Tibial nerve (tissue), 4 donors: ENCODE data around the gene STARD10. TPM values are rescaled to one million over a fixed set of nuclear protein-coding genes. Genes with fewer than 3 reads are reported as not detected.

Experiments
- DNase-seq, 2 donors: peaks; one replicate each; pipeline ENCODE4 v3.0.0-alpha.2; 2019; ENCODE audit warnings: low spot score in 2 of 2
- H3K27ac ChIP-seq, 4 donors: fragments of 200-600 bp; sonication (generic) in 3 of 4; one replicate each; pipeline ENCODE4 v1.5.1; 2017 to 2019; ENCODE audit warnings: mild to moderate bottlenecking in 1 of 4
- H3K27me3 ChIP-seq, 2 donors: fragments of 200-600 bp; sonication (generic) in 1 of 2; one replicate each; pipeline versions ENCODE4 v1.5.1 to v1.6.0; 2017 to 2019
- H3K36me3 ChIP-seq, 3 donors: fragments of 200-600 bp; sonication (generic); one replicate each; pipeline ENCODE4 v1.5.1; 2018 to 2019
- H3K4me1 ChIP-seq, 4 donors: fragments of 200-600 bp; sonication (generic) in 3 of 4; one replicate each; pipeline ENCODE4 v1.5.1; 2017 to 2019
- H3K4me3 ChIP-seq, 4 donors: fragments of 200-600 bp; sonication (generic) in 3 of 4; one replicate each; pipeline ENCODE4 v1.5.1; 2017 to 2019; ENCODE audit warnings: mild to moderate bottlenecking in 1 of 4, moderate library complexity in 1 of 4
- H3K9me3 ChIP-seq, 4 donors: fragments of 200-600 bp; sonication (generic) in 3 of 4; one replicate each; pipeline ENCODE4 v1.5.1; 2017 to 2019
- EP300 ChIP-seq, 2 donors: sonication (generic); formaldehyde crosslinking; IDR thresholded peaks; one replicate each; pipeline ENCODE4 v1.6.1; 2017; ENCODE audit warnings: antibody characterized with exemption in 2 of 2, mild to moderate bottlenecking in 1 of 2
- POLR2A ChIP-seq, 2 donors: fragments of 450-650 bp; IDR thresholded peaks; one replicate each; pipeline ENCODE4 v1.6.1; 2017; ENCODE audit warnings: antibody characterized with exemption in 2 of 2, mild to moderate bottlenecking in 2 of 2, moderate library complexity in 2 of 2
- WGBS, 2 donors: methylation state at CpG; one replicate each; pipeline ENCODE4 v1.1.5; 2018; 5-methylcytosine and 5-hydroxymethylcytosine counted together
- total RNA-seq, 4 donors: library from RNA; depleted of rRNA; stranded (reverse); fragments of >200 nt; gene quantifications; one replicate each; pipeline ENCODE4 v1.1.0, GENCODE V29; 2016
- TF ChIP-seq, protein P1 (sequence below), 5 experiments: fragments of 200-600 bp in 3 of 5; fragments of 450-650 bp in 2 of 5; sonication (generic) in 3 of 5; IDR thresholded peaks; one replicate each; pipeline ENCODE4 v1.5.1; 2016 to 2019; ENCODE audit warnings: antibody characterized with exemption in 5 of 5, mild to moderate bottlenecking in 3 of 5, moderate library complexity in 2 of 5

The STARD10 gene
- total RNA-seq, 4 donors from 2014 or later, result 19.4 to 31.5 (median 23.7) TPM

DNA sequence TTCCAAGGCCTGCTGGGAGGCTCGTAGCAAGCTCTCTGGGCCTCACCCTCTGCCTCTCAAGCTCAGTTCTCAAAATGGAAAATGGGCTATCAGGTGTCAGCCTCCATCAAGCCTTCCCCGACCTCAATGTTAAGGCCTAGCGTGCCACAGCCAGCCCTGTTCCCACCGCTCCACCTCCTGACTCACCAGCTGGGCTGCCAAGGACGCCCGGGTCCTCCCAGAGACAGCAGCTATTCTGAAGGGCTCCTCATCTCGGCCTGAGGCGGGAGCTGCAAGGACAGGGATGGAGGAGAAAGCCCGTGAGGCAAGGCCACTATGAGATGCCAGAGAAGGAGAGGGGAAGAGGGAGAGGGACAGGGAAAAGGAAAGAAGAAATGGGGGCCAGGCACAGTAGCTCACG is 61.5 kb downstream of the STARD10 start:
- peak overlapping the region in 2 of 4 donors; percentile 20 to 45 for H3K27ac ChIP-seq
- TF ChIP-seq, protein P1, sequence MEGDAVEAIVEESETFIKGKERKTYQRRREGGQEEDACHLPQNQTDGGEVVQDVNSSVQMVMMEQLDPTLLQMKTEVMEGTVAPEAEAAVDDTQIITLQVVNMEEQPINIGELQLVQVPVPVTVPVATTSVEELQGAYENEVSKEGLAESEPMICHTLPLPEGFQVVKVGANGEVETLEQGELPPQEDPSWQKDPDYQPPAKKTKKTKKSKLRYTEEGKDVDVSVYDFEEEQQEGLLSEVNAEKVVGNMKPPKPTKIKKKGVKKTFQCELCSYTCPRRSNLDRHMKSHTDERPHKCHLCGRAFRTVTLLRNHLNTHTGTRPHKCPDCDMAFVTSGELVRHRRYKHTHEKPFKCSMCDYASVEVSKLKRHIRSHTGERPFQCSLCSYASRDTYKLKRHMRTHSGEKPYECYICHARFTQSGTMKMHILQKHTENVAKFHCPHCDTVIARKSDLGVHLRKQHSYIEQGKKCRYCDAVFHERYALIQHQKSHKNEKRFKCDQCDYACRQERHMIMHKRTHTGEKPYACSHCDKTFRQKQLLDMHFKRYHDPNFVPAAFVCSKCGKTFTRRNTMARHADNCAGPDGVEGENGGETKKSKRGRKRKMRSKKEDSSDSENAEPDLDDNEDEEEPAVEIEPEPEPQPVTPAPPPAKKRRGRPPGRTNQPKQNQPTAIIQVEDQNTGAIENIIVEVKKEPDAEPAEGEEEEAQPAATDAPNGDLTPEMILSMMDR (IDR thresholded peaks at IDR 0.05), result no peak
- TF ChIP-seq EP300 (IDR thresholded peaks at IDR 0.05) (no peak), POLR2A (IDR thresholded peaks at IDR 0.05) (no peak)
- H3K27me3 ChIP-seq, result no peaks in the 10 kb centered on the region
- DNase-seq, result no peak
- peaks cover 0 to 8% (median 0%) of the 10 kb centered on the region in 3 donors for H3K36me3 ChIP-seq
- peaks cover 0 to 23% (median 15%) of the 10 kb centered on the region in 4 donors for H3K4me1 ChIP-seq
- H3K4me3 ChIP-seq, result no peak overlapping the region
- no peaks in the 10 kb centered on the region for H3K9me3 ChIP-seq
- 74 to 88% methylated on average over 10 of the region's 10 CpGs for WGBS, 2 donors

DNA sequence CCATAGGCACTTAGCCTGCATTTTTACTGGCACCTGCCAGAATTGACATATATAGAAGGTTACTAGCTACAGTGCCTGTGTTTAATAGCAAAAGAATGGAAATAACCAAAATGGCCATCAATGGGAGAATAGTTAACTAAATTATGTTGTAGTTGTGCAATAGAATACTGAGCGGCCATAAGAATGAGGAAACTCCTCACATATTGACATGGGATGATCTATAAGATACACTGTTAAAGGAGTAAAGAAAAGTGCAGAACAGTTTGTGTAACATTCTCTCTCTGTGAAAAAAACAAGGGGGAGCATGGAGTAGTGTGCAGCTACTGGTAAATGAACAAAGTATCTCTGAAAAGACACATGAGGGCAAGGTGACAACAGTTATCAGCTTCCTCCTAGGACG is 63.1 kb downstream of the STARD10 start:
- H3K4me3 ChIP-seq, result no peak overlapping the region
- H3K36me3 ChIP-seq, result peaks cover 0 to 22% (median 0%) of the 10 kb centered on the region in 3 donors
- H3K9me3 ChIP-seq, result no peaks in the 10 kb centered on the region
- 67 to 71% methylated on average over 2 of the region's 2 CpGs for WGBS, 2 donors
- no peak overlapping the region for H3K27ac ChIP-seq
- TF ChIP-seq, protein P1 (IDR thresholded peaks at IDR 0.05), result no peak
- no peak for TF ChIP-seq POLR2A (IDR thresholded peaks at IDR 0.05)
- no peak for TF ChIP-seq EP300 (IDR thresholded peaks at IDR 0.05)
- DNase-seq, result no peak
- H3K4me1 ChIP-seq, result peaks cover 0 to 19% (median 8%) of the 10 kb centered on the region in 4 donors
- no peaks in the 10 kb centered on the region for H3K27me3 ChIP-seq

DNA sequence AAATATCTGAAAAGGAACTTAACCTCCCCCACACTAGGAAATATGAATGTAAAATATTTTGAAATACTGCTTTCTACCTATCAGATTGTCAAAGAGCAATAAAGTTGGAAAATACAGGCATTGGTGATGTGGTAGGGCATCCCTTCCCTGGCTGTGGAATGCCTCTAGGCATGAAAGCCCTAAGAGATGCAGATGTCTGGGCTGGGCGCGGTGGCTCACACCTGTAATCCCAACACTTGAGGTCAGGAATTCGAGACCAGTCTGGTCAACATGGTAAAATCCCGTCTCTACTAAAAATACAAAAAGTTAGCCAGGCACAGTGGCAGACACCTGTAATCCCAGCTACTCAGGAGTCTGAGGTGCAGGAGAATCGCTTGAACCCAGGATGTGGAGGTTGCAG is 63.6 kb downstream of the STARD10 start:
- WGBS, 2 donors, result 73 to 84% methylated on average over 5 of the region's 5 CpGs
- peaks cover 0 to 22% (median 11%) of the 10 kb centered on the region in 4 donors for H3K4me1 ChIP-seq
- no peaks in the 10 kb centered on the region for H3K27me3 ChIP-seq
- no peak for DNase-seq
- H3K4me3 ChIP-seq, result no peak overlapping the region
- H3K36me3 ChIP-seq, result peaks cover 0 to 23% (median 0%) of the 10 kb centered on the region in 3 donors
- no peaks in the 10 kb centered on the region for H3K9me3 ChIP-seq
- H3K27ac ChIP-seq, result peak overlapping the region in 1 of 4 donors; percentile 42
- TF ChIP-seq EP300 (IDR thresholded peaks at IDR 0.05) (no peak), POLR2A (IDR thresholded peaks at IDR 0.05) (no peak)
- TF ChIP-seq, protein P1 (IDR thresholded peaks at IDR 0.05), result no peak

DNA sequence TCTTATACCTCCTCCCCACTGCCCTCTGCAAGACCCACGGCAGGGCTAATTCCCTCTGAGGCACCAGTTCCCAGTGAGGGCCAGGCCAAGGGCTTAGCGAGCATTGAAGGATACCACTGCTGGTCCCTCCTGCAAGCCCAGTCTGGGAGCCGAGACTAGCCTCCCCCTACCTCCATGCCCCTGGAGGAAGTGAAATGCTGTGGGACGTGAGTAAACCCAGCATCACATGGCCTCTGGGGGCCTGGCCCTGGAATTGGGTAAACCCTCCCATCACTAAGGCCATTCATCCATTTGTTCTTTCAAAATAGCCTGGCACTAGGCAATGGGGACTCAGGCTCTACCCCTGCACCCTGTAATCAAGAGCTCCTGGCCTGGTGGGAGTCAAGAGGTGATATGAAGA is 66.3 kb downstream of the STARD10 start:
- H3K27me3 ChIP-seq, result no peaks in the 10 kb centered on the region
- H3K9me3 ChIP-seq, result no peaks in the 10 kb centered on the region
- peak overlapping the region in 1 of 4 donors; percentile 25 for H3K27ac ChIP-seq
- H3K36me3 ChIP-seq, result peaks cover 0 to 23% (median 0%) of the 10 kb centered on the region in 3 donors
- no peak overlapping the region for H3K4me3 ChIP-seq
- TF ChIP-seq, protein P1 (IDR thresholded peaks at IDR 0.05), result no peak
- TF ChIP-seq EP300 (IDR thresholded peaks at IDR 0.05), result no peak
- 18 to 40% methylated on average over 1 to 4 of the region's 4 CpGs for WGBS, 2 donors
- no peak for DNase-seq
- H3K4me1 ChIP-seq, result peaks cover 0 to 49% (median 19%) of the 10 kb centered on the region in 4 donors

DNA sequence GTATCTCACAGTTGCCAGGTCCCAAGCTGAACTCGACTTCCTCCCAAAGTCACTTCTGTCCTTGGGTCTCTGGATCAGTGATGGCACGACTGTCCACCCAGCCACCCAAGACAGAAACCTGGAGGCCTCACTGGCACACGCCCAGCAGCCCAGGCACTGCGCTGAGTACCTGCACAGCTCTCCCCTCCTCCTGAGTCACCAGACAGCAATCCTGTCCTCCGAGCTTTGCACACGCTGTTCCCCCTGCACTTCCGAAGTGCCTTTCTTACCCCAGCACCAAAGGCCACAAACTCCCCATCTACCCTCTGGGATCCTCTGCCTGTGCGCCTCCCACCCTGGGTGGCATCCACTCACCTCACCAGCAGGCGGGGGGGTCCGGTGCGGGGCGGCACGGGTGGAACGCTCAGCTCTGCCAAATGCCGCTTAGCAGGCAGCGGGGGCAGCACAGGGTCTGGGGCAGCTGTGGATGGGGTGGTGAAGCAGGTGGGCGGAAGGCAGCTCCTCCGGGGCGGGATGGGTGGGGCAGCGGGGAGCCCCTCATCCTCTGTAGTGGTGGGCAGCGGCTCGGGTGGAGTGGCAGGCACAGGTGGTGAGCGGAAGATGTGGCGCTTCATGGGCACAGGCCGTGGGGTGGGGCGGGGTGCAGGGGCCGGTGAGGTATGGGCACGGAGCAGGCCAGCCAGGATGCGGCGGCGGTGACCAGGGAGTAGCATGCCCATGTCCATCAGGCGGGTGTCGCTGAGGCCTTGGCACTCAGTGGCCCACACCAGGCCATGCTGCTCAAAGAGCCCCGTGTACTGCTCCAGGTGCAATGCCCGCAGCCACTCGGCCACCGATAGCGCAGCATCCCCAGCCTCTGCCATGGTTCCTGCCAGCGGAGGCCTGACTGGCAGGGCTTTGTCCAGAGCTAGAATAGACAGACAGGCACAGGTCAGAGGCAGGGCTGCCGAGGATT is 67.3 kb downstream of the STARD10 start:
- peaks cover 0 to 57% (median 22%) of the 10 kb centered on the region in 4 donors for H3K4me1 ChIP-seq
- 88 to 89% methylated on average over 34 to 38 of the region's 40 CpGs for WGBS, 2 donors
- H3K27ac ChIP-seq, result peak overlapping the region in 1 of 4 donors; percentile 79
- peaks cover 0 to 21% (median 0%) of the 10 kb centered on the region in 3 donors for H3K36me3 ChIP-seq
- H3K4me3 ChIP-seq, result no peak overlapping the region
- TF ChIP-seq EP300 (IDR thresholded peaks at IDR 0.05) (no peak), POLR2A (IDR thresholded peaks at IDR 0.05) (no peak)
- TF ChIP-seq, protein P1 (IDR thresholded peaks at IDR 0.05), result no peak
- no peak for DNase-seq
- no peaks in the 10 kb centered on the region for H3K27me3 ChIP-seq
- no peaks in the 10 kb centered on the region for H3K9me3 ChIP-seq
